SK-N-SH (cell line): ENCODE measurements around the gene BCO1.

Experiments
- GABPA ChIP-seq: IDR thresholded peaks from 2 replicates; pipeline ENCODE4 v1.4.0; 2012; ENCODE audit warnings: low read depth, mild to moderate bottlenecking
- POLR2AphosphoS5 ChIP-seq: IDR thresholded peaks from 2 replicates; pipeline ENCODE4 v1.6.1; 2012; ENCODE audit warnings: low read depth, low read length
- TCF12 ChIP-seq: IDR thresholded peaks from 2 replicates; pipeline ENCODE4 v1.4.0; 2012
- YY1 ChIP-seq: IDR thresholded peaks from 2 replicates; pipeline ENCODE4 v1.4.0; 2012; ENCODE audit warnings: low read depth, mild to moderate bottlenecking
- TF ChIP-seq, protein P1 (sequence below): fragments of 200-600 bp; sonication (generic); IDR thresholded peaks from 2 replicates; pipeline ENCODE4 v1.6.1; 2017; ENCODE audit warnings: antibody characterized with exemption, mild to moderate bottlenecking, moderate library complexity

DNA sequence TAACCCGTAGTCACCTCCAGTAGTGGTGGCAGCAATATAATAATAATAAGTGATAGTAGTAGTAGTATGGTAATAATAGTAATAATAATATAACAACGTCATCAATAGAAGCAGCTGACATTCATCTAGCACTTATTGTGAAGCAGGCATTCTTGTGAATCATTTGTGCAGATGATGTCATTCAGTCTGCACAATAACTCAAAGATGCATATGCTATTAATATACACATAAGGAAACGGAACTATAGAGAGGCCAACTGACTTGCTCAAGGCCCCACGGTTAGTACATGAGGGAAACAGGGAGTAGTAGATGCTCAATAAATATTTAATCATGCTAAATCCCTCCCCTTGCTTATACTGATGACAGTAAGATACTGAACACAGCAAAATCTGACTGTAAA lies 40.9 kb downstream of the BCO1 start:
- TF ChIP-seq POLR2AphosphoS5 (no peak), TCF12 (no peak), YY1 (no peak), GABPA (no peak)
- TF ChIP-seq, protein P1, sequence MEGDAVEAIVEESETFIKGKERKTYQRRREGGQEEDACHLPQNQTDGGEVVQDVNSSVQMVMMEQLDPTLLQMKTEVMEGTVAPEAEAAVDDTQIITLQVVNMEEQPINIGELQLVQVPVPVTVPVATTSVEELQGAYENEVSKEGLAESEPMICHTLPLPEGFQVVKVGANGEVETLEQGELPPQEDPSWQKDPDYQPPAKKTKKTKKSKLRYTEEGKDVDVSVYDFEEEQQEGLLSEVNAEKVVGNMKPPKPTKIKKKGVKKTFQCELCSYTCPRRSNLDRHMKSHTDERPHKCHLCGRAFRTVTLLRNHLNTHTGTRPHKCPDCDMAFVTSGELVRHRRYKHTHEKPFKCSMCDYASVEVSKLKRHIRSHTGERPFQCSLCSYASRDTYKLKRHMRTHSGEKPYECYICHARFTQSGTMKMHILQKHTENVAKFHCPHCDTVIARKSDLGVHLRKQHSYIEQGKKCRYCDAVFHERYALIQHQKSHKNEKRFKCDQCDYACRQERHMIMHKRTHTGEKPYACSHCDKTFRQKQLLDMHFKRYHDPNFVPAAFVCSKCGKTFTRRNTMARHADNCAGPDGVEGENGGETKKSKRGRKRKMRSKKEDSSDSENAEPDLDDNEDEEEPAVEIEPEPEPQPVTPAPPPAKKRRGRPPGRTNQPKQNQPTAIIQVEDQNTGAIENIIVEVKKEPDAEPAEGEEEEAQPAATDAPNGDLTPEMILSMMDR, result no peak
